GM21529 (cell line): ENCODE data around the gene RHOT2.

ENCODE experiments used
- ATAC-seq: cut with Tn5 transposase; IDR thresholded peaks from one replicate; pipeline ENCODE4 v1.9.1; 2021; ENCODE audit not compliant: unreplicated experiment

The RHOT2 gene

GRCh38 chr16:647173-647902, 20.6 kb upstream of the RHOT2 start:
- ATAC-seq: no peak

GRCh38 chr16:648071-648780, 19.7 kb upstream of the RHOT2 start:
- peak; percentile 1 for ATAC-seq

GRCh38 chr16:648781-649589, 18.9 kb upstream of the RHOT2 start, which contains the start of gene WDR90:
Gene WDR90 (plus strand): TSS chr16:649365. CDS start chr16:649417, 52 bp downstream.
- ATAC-seq: peak; percentile 62

GRCh38 chr16:649631-650030, 18.3 kb upstream of the RHOT2 start:
- ATAC-seq: peak; percentile 7

GRCh38 chr16:651844-652243, 16.1 kb upstream of the RHOT2 start:
- ATAC-seq: no peak

- no peak for ATAC-seq
These were observed 15.3 kb upstream of the RHOT2 start for GRCh38 chr16:652454-653305.

- no peak for ATAC-seq
These were observed 13.9 kb upstream of the RHOT2 start for GRCh38 chr16:654034-654433.

- ATAC-seq: no peak
These were observed 10.4 kb upstream of the RHOT2 start for GRCh38 chr16:657487-657886.

GRCh38 chr16:658679-659571, 9.0 kb upstream of the RHOT2 start:
- ATAC-seq: no peak

- no peak for ATAC-seq
These were observed 8.3 kb upstream of the RHOT2 start for GRCh38 chr16:659618-660017.

GRCh38 chr16:660132-660458, 7.8 kb upstream of the RHOT2 start:
- no peak for ATAC-seq

GRCh38 chr16:660459-661183, 7.3 kb upstream of the RHOT2 start:
- ATAC-seq: peak; percentile 68

GRCh38 chr16:661184-661821, 6.6 kb upstream of the RHOT2 start:
- no peak for ATAC-seq

- no peak for ATAC-seq
These were observed 5.8 kb upstream of the RHOT2 start for GRCh38 chr16:662095-662494.

GRCh38 chr16:662597-662996, 5.3 kb upstream of the RHOT2 start:
- ATAC-seq: no peak

- ATAC-seq: no peak
These were observed 1.4 kb upstream of the RHOT2 start for GRCh38 chr16:666572-666971.

- no peak for ATAC-seq
These were observed 686 bp upstream of the RHOT2 start for GRCh38 chr16:667113-667779.

- ATAC-seq: peak; percentile 15
These were observed 713 bp downstream of the RHOT2 start for GRCh38 chr16:668519-669171.
